Measurements from ENCODE around the gene RAE1.

The RAE1 gene

DNA sequence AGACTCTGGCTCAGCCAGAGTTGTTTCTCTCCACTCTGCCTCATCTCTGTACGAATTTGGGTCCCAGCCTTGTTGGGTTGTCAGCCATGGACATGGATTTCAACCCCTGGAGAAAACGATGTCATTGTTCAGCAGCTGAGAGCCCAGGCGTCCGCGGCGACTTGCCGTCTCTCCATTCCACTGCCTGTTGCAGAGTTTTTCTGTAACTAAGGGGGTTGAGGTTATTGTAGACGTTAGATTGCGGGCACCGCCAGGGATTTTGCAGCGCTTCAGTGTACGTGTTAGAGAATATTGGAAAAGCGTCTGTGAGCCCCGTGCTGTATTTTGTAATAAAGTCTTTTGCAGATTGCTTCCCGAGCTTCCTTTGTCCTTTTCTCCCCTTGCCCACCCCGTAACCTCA lies 27.1 kb downstream of the RAE1 start:
- H3K4me3 ChIP-seq (ENCODE audit: low read depth, low read length) = no peak overlapping the region
- no peak for DNase-seq (ENCODE audit: low read depth)
- TF ChIP-seq, protein P1, sequence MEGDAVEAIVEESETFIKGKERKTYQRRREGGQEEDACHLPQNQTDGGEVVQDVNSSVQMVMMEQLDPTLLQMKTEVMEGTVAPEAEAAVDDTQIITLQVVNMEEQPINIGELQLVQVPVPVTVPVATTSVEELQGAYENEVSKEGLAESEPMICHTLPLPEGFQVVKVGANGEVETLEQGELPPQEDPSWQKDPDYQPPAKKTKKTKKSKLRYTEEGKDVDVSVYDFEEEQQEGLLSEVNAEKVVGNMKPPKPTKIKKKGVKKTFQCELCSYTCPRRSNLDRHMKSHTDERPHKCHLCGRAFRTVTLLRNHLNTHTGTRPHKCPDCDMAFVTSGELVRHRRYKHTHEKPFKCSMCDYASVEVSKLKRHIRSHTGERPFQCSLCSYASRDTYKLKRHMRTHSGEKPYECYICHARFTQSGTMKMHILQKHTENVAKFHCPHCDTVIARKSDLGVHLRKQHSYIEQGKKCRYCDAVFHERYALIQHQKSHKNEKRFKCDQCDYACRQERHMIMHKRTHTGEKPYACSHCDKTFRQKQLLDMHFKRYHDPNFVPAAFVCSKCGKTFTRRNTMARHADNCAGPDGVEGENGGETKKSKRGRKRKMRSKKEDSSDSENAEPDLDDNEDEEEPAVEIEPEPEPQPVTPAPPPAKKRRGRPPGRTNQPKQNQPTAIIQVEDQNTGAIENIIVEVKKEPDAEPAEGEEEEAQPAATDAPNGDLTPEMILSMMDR (IDR thresholded peaks at IDR 0.05; ENCODE audit: insufficient read depth, low read depth, low read length, missing control alignments) = no peak

DNA sequence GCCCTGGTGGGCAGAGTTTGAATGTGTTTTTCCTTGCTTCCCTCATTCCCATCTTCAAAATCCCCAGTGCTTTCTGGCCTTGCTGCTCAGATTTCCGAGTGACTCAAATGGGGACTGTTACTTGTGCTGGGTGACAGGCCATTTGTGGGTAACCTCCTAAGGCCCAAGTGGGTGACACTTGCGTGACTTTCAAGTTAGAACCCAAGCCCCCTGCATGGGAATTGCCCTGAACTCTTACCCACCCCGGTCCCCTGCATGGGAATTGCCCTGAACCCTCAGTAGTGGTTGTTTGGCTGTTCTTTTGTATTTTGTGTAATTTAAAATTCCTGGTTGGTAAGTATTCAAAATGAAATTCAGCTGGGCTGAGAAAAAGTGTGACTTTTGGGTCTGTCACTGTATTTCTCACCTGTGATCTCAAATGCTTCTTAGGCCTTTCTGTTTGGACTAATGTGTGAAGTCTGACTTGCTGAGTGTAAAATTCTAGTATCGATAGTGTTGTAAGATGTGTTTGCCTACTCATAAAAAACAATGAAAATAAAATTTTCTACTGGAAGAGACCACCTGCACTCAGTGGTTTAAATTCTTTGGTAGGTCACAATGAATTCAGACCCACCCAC lies 27.7 kb downstream of the RAE1 start:
- H3K4me3 ChIP-seq (ENCODE audit: low read depth, low read length) = no peak overlapping the region
- TF ChIP-seq, protein P1 (IDR thresholded peaks at IDR 0.05; ENCODE audit: insufficient read depth, low read depth, low read length, missing control alignments) = no peak
- DNase-seq (ENCODE audit: low read depth) = peak; percentile 58

DNA sequence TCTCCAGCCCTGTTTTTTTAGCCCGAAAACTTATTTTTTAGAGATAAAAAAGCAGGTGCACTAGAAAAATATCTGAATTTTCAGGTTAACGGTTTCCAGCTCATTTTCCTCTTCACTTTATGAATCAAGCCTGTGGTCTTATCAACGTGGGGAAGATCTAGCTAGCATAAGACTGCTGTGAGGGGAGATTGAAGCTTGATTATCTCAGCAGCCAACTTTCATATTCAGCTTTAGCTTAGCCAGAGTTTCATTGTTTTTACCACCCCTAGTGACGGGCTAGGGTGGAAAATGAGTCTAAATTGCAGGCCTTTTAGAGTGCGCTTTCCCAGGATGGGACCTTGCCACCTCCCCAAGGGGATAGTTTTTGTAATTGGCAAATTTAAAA lies 28.2 kb downstream of the RAE1 start:
- TF ChIP-seq, protein P1 (IDR thresholded peaks at IDR 0.05; ENCODE audit: insufficient read depth, low read depth, low read length, missing control alignments) = no peak
- no peak overlapping the region for H3K4me3 ChIP-seq (ENCODE audit: low read depth, low read length)
- no peak for DNase-seq (ENCODE audit: low read depth)

DNA sequence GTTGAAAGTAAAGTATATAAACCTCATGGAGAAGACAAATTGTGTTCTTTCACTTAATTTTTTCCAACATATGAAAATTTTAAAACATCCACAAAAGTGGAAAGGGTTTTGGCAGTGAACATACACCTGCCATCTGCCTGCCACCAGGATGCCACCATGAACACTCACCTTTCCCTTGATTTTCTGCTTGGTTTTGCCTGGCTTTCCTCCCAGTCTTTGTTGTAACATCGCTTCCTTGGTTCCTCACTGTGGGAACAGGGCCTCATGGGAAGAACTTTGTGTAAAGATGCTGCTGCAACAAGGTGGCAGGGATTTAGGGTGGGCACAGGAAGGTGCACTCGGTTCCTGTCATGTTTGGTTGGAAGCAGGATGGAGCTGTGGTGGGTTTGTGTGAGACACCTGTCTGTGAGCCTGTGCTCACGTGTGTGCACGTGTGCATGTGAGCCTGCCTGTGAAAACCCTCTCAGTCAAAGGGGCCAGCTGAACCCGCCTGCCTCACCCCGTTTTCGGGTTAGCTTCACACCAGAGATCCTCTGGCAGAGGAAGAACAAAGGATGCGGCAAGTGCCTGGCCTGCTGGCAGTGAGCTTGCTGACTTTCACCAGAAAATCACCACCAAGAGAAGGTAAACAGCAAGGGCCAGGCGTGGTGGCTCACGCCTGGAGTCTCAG lies 29.2 kb downstream of the RAE1 start:
- no peak for DNase-seq (ENCODE audit: low read depth)
- H3K4me3 ChIP-seq (ENCODE audit: low read depth, low read length) = no peak overlapping the region
- TF ChIP-seq, protein P1 (IDR thresholded peaks at IDR 0.05; ENCODE audit: insufficient read depth, low read depth, low read length, missing control alignments) = no peak

DNA sequence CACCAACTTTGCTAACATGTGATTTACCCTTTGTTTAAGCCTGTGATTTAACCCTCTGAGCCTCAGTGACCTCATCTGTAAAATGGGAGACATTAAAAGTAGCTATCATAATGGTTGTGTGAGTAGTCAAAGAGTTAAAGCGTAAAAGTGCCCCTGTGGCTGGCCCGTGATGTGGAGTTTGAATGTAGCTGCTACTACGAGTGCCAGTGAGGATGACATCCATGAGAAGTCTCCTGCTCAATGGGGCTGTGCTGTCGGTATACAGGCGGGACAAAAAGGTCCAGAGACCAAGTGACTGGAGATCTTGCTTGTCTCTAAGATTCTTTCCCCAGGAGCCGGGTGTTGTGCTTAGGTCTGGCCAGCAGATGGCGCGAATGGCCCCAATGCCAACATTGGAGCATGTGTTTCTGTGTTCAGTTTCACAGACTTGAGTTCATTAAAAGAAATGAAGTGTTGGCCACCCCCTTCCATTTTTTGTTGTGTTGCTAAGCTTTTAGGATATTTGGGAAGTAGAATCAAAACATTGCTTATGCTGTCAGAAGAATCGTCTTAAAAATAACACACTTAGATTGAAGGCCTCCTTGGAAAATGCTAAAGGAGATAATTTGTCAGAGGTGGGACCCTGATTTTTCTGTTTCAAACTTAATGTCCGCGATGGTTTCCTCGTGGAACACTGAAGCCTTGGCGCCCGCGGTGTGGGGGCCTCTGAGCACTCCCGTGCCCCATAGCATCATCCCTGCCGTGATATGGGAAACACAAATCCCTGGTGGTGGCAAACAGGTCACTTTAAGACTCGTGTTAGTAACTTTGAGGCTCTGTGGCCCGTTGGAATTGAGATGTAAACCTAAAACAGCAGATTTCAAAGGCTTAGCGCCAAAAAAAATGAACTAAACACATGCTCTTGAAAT lies 30.8 kb downstream of the RAE1 start:
- peak; percentile 84 for DNase-seq (ENCODE audit: low read depth)
- TF ChIP-seq, protein P1 (IDR thresholded peaks at IDR 0.05; ENCODE audit: insufficient read depth, low read depth, low read length, missing control alignments) = peak; percentile 91
- no peak overlapping the region for H3K4me3 ChIP-seq (ENCODE audit: low read depth, low read length)

DNA sequence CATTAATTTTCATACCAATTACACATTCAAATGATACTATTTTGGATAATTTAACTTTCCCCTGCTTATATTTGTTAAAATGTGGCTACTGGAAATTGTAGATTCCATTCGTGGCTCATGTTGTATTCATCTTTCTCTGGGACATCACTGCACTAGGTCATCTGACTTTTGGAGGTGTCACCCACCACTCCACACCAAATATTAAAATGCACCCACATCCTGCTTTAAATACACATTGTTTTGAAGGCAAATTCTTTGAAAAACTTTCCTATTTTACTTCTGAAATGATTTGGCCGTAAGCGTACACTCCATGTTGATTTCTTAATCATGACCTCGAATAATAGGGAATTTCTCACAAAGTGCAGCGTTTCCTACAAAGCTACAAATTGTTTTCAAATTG lies 31.5 kb downstream of the RAE1 start:
- TF ChIP-seq, protein P1 (IDR thresholded peaks at IDR 0.05; ENCODE audit: insufficient read depth, low read depth, low read length, missing control alignments) = no peak
- no peak for DNase-seq (ENCODE audit: low read depth)
- H3K4me3 ChIP-seq (ENCODE audit: low read depth, low read length) = no peak overlapping the region

Data from GM12865 (cell line).